ENCODE data around the gene CFAP99.
"Not testable (repeated sequence)": the region's sequence is repeated elsewhere in the genome, so short reads cannot be mapped to it uniquely, and the experiment has no call there.

Gene CFAP99

DNA sequence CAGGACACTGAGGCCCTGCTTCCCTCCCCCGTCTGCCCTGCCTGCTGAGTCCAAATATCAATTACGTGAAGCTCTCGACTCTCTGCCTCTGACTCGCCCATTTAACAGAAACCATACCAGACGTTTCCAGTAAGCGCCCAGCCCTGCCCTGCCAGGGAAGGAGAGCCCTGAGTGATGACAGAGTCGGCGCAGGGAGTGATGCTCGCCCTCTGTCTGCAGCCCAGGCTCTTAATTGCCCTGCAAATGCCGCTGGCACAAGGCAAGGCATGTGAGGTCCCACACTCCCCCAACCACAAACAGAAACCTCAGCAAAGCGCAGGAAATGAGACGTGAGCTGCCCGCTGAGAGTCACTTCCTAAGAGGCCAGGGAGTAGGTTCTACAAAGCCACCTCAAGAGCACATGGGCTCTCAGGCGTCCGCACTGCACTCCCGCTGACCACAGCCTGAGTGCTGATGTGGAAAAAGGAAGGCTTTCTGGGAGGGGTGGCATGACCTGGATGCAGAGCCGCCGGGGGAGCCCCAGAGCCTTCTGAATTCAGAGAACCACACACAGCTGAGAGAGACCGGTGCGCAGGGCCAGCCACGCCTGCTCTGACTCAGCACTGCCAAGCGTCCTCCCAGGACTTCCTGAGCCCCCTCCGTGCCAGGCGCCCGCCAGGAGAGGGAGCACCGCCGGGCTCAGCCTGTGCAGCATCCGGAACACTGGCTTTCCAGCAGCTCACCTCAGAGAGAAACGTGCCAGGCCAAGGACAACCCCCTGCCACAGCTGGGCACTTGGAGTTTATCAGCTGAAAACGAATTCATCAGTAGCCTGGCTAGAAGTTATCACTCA is 5.7 kb upstream of the CFAP99 start:
- peak; percentile 95 for DNase-seq

DNA sequence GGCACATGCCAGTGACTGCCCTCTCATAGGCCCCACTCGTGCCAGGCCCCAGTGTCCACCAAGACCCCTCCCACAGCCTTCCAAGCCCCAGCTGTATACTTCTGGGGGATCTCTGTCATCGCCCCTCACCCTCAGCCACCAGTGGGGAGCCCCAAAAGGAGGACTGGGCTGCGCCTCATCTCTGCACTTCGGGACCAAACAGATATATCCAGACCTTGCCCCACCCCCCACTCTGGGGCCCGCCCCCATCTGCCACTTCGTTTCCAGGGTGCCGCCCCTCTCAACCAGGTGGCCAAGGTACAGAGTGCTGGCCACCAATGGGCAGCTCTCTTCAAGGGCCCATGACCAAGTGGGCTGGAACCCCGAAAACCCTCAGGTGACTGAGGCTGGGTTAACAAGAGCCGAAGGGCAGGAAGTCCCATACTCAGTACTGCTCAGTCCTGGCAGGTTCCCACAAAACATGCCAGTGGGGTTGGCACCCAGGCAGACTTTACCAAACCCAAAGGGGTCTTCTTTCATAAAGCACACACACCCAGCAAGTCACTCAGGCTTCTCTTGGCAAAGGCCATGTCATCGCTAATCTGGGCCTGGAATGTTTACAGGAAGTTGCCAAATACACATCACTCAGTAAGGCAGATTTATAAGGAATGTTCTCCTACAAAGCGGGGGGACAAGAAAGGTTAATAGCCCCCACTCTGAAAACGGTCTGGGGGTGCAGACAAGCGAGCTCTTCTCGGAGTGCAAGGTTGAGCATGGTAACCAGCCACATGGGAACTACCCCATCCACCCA is 4.7 kb upstream of the CFAP99 start:
- no peak for DNase-seq

- no peak for DNase-seq
Observed at GRCh38 chr4:2415213-2415612, 3.5 kb upstream of the CFAP99 start.

- no peak for DNase-seq
Observed at GRCh38 chr4:2415881-2416563, 2.7 kb upstream of the CFAP99 start.

DNA sequence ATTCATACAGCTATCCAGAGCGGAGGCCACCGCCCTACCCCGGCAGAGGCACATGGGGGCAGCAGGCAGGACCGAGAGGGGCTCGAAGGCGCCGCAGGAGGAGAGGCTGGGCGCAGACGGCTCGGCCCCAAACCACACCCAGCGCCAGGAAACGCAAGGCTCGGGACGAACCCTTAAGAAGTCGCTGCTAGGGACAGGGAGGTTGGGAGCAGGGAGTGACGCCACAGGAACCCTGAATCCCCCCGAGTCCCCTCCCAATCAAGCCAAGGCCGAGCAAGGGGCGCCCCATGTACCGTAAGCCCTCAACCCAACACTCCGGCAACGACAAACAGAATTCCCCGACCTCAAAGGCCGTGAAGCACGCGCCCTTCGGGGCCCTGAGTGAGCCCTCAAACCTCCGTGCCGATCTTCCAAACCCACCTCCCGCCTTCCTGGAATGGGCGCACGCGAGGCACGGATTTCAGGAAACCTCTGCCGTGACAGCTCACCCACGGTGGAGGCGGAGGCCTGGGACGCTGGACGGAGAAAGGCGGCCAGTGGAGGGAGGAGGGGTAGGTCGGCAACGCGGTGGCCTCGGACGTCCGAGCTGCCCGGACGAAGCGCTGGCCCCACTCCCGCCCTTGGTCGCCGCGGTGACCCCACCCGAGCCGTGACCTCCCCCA is 2.1 kb upstream of the CFAP99 start:
- no peak for DNase-seq

DNA sequence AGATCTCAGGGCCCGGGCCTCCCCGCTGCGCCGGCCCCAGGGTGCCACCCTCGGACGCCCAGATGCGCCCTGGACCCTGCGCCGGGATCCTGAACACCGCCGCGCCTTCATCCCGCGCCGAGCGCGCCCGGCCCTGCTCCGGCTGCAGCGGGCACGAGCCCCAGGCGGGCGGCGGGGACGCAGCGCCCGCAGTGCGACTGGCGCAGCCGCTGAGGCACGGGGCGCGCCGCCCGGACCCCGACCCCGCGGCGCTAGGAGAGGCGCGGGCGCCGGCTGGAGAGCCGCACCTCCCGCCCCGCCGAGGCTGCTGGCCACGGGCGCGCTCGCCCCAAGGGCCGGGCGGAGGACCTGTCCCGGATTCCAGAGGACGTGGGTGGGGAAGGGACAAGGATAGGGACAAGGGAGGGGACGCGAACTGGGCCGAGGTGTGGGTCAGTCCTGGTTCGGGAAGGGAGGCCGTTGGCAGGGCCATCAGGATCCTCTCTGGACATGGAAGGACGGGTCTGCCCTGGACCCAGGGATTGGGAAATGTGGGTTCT is 1.5 kb upstream of the CFAP99 start:
- DNase-seq, result no peak

DNA sequence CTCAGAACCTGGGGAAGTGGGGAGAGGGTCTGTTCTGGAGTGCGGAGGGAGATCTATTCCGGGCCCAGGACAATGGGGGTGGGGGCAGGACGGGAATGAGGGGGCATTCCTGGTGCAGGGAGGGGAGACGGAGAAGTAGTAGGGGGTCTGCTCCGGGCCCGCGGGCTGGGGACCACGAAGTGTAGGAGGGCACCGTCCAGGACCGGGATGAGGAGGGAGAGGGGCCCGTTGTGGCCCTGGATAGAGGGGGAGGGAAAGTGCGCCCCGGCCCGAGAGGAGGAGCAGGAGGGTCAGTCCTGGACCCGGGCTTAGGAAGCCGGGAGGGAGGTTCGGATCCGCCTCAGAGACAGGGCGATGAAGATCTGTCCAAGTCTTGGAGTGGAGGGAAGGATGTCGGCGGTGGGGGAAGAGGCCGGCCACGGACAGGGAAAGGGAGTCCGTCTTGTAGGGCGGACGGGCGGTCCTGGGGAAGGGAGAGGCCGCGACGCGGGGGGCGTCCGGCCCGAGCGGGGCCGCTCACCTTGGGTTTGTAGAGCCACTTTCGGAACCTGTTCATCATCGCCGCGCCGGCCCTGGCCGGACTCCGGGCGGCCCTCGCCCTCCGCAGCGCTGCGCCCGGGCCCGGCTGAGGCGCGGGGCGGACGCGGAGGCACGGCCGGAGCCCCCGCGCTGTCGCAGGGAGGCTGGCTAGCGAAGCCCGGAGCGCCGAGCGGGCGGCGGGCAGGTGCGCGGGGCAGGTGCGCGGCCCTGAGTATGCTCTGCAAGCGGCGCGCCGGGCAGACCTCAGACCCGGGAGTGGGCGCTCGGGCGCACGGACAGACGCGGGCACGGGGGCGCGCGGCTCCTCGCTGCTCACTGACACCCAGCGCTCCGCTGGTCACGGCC is 748 bp upstream of the CFAP99 start, which contains the start of gene ZFYVE28:
Gene ZFYVE28, minus strand, starts transcription at position 881 of the 885 bp plus-strand sequence. Its CDS starts 322 bp downstream, at position 559.
- no peak for DNase-seq

- no peak for DNase-seq
Observed at GRCh38 chr4:2419814-2420213, 1.1 kb downstream of the CFAP99 start.

DNA sequence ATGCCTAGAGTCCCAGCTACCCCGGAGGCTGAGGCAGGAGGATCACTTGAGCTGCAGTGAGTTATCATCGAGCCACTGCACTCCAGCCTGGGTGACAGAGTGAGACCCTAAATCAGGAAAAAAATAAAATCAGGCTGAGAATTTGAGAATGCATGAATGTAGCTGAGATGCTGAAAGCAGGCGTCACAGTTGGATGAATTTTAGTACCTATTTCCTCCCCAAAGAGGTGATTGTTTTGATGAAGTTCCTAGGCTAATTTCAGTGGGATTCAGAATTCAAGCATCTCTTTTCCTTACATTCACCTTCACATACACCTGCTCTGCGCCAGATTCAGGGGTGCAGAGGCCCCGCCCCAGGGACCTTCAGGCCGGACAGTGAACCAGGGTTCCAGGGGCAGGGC is 3.2 kb downstream of the CFAP99 start:
- no peak for DNase-seq

- no peak for DNase-seq
Observed at GRCh38 chr4:2423066-2423465, 4.3 kb downstream of the CFAP99 start.

DNA sequence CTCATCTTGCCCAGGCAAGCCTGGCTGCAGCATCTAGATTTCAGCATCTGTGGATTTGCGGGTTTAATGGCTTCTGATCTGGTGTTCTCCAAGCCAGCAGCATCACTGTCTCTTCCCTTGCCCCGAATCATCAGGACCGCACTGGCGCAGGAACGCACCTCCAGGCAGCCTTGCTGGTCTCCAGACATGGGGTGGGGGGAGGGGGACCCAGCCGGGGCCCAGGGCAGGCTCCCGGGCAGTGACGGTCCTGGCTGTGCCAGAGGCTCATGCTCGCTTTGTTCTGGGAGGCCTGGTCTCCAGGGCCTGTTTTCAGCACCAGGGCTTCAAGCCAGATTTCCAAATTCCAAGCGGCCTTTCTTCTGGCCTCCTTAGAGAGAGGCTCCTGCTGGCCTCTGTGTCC is 4.9 kb downstream of the CFAP99 start:
- DNase-seq, result no peak

GRCh38 chr4:2424581-2424980 is 5.8 kb downstream of the CFAP99 start:
- no peak for DNase-seq

DNA sequence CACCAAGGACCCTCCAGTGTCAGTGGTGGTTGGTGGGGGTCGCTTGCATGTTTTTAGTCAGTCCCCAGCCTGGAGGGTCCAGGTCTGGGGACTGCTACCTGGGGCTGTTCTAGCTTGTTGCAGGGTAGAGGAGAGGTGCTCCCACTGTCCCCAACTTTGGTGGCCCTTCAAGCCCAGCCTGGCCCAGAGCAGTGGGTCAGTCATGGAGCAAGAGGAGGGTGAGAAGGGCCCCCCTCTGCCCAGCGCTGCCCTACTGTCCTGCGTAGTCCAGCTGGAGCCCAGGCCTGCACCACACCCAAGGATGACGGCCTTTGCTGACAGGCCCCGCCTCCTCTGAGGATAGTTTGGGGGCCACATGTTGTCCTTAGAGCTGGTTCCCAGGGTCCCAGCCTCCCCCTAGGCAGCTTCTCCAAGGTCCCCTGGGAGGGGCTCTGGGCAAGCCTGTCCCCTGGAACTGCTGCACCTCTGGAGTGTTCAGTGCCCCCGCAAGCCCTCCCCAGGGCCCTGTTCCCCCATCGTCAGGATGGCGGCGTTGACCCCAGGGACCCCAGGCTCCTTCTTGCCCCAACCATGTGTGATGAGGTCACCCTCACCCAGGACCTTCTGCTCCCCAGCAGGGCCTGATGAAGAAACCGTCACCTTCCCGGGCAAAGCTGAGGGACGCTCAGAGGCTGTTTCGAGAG is 6.8 kb downstream of the CFAP99 start:
- no peak for DNase-seq

DNA sequence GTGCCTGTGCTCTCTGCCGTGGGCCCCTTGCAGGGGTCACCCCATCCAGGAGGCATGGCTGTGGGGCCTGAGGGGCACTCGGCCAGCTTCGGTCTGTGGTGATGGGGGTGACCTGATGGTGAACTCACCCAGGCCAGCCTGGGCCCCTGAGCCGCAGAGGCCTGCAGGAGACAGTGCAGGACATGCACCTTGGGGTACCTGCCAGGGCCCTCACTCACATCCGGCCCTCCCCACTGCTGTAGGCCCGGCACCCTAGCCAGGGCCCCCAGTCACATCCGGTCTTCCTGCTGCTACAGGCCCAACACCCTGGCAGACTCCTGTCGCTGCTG is 7.3 kb downstream of the CFAP99 start:
- DNase-seq, result no peak

- DNase-seq, result no peak
Observed at GRCh38 chr4:2426711-2427275, 8.0 kb downstream of the CFAP99 start.

GRCh38 chr4:2427383-2428334 is 8.9 kb downstream of the CFAP99 start:
- DNase-seq, result no peak

- no peak for DNase-seq
Observed at GRCh38 chr4:2428496-2429213, 9.9 kb downstream of the CFAP99 start.

DNA sequence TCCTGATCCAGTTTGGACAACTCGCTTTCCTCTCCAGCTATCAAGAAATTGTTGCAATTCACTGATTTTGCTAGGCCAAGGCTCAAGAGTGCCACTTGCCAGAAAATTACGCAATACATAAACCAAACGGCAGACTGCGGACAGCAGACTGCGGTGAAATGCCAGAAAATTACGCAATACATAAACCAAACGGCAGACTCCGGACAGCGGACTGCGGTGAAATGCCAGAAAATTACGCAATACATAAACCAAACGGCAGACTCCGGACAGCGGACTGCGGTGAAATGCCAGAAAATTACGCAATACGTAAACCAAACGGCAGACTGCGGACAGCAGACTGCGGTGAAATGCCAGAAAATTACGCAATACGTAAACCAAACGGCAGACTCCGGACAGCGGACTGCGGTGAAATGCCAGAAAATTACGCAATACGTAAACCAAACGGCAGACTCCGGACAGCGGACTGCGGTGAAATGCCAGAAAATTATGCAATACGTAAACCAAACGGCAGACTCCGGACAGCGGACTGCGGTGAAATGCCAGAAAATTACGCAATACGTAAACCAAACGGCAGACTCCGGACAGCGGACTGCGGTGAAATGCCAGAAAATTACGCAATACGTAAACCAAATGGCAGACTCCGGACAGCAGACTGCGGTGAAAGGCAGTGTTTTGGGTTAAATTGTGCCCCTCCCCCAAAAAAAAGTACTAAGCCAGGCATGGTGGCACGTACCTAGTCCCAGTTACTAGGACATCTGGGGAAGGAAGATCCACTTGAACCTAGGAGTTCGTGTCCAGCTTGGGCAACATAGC is 11.4 kb downstream of the CFAP99 start:
- DNase-seq, result not testable (repeated sequence)

Data from GDM1 (cell line).